T1000 (cell line): ENCODE results near the gene MTX1.

Experiments used
- DNase-seq: peaks from one replicate; lab custom pipeline; 2025; ENCODE audit warnings: mixed read lengths; lab: John Stamatoyannopoulos, UW

The MTX1 gene

GRCh38 chr1:155261852-155262673 is 53.6 kb downstream of the MTX1 start, which contains the start of gene SCAMP3:
Gene SCAMP3 (minus strand): TSS chr1:155262360. CDS start chr1:155262151, 209 bp downstream.
- peak; percentile 82 for DNase-seq

GRCh38 chr1:155263067-155263466 is 54.6 kb downstream of the MTX1 start:
- DNase-seq, result no peak
